Naive thymus-derived CD8-positive, alpha-beta T cell (primary cell): ENCODE measurements around the gene DOK3. TPM values are rescaled to one million over a fixed set of nuclear protein-coding genes. Genes with fewer than 3 reads are reported as not detected.
A peak's percentile ranks its signal among the peaks of the same experiment; 100 is the strongest.
"Not testable (repeated sequence)": the region's sequence is repeated elsewhere in the genome, so short reads cannot be mapped to it uniquely, and the experiment has no call there.

ENCODE experiments used
- ATAC-seq, 2 donors: fragments of 150-1000 bp; cut with Tn5 transposase in 1 of 2; sonication (Bioruptor Pico), chemical (Tn5 transposase) in 1 of 2; 1 replicate in 1 of 2; 2 replicates in 1 of 2; pipeline ENCODE4 v1.10.0; 2021; ENCODE audit warnings: mild to moderate bottlenecking in 2 of 2, moderate library complexity in 2 of 2
- POLR2A ChIA-PET: fragments of 350-600 bp; sonication (Branson Sonifier 250); formaldehyde crosslinking; loops from one replicate; lab custom pipeline; 2021; ENCODE audit warnings: antibody characterized with exemption; lab: Charles Lee
- DNase-seq, 10 donors: peaks; one replicate each; pipeline versions ENCODE4 v3.0.0 to v3.0.0-alpha.2; 2020 to 2022
- H3K27ac Mint-ChIP-seq, 10 donors: one replicate each; pipeline ENCODE4 v1.8.0; 2020 to 2022; ENCODE audit warnings: mild to moderate bottlenecking in 10 of 10, mixed read lengths in 10 of 10, moderate library complexity in 4 of 10, inconsistent platforms in 1 of 10
- H3K27me3 Mint-ChIP-seq, 5 donors: one replicate each; pipeline ENCODE4 v1.8.0; 2021 to 2022; ENCODE audit warnings: mixed read lengths in 5 of 5
- H3K36me3 Mint-ChIP-seq, 3 donors: one replicate each; pipeline ENCODE4 v1.8.0; 2020 to 2022; ENCODE audit warnings: mixed read lengths in 3 of 3, mild to moderate bottlenecking in 2 of 3, inconsistent platforms in 1 of 3
- H3K4me1 Mint-ChIP-seq, 4 donors: one replicate each; pipeline ENCODE4 v1.8.0; 2021 to 2022; ENCODE audit warnings: mixed read lengths in 4 of 4
- H3K4me3 Mint-ChIP-seq, 10 donors: one replicate each; pipeline ENCODE4 v1.8.0; 2020 to 2022; ENCODE audit warnings: mild to moderate bottlenecking in 10 of 10, mixed read lengths in 10 of 10, moderate library complexity in 6 of 10, inconsistent platforms in 1 of 10
- H3K9me3 Mint-ChIP-seq, 9 donors: one replicate each; pipeline ENCODE4 v1.8.0; 2020 to 2022; ENCODE audit warnings: mixed read lengths in 9 of 9, mild to moderate bottlenecking in 3 of 9, inconsistent platforms in 1 of 9, moderate library complexity in 1 of 9
- polyA plus RNA-seq, 3 donors: library from polyadenylated mRNA; unstranded; fragments of 300-500 nt; fragmentation: Illumina TruSeq; gene quantifications; one replicate each; pipeline ENCODE4 v1.2.3, GENCODE V29; 2021
- total RNA-seq, 8 experiments: library from RNA in 2 of 8; stranded (reverse) in 2 of 8; gene quantifications; one replicate each; pipeline ENCODE4 v1.2.3 and lab custom pipeline; 2021 to 2026

Gene DOK3
- total and polyA plus RNA-seq, 5 experiments from 2014 or later = 0.22 to 3.8 (median 3.7) TPM; not detected in 2

DNA sequence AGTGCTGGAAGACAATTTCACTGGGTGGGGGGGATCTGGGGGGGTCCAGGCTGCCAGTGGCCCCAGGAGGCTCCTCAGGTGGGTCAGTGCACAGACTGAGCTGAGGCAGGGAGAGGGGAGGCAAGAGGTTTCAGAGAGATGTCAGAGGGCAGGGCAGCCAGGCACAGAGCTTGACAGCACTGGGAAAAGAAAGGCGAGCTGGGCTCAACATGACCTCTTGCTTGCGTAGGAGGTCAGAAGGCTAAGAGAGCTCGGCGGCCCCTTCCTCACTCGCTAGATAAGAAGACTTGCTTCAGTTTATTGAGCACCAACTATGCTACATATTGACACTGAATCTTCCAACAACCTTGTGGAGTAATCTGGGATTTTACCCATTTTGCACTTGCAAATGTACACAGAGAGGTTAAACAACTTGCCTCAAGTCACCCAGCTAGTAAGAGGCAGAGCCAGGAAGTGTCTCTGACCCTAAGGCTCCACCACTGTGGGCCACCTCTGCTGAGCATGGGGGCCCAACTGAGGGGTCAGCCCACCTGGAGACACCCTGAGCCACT is 15.8 kb downstream of the DOK3 start:
- DNase-seq (no peak), ATAC-seq (no peak)
- Mint-ChIP-seq H3K9me3 (no peaks in the 10 kb centered on the region), H3K27ac (peak overlapping the region in 5 of 10 donors; percentile 6 to 74 (median 47)), H3K4me1 (peaks cover 13 to 38% (median 34%) of the 10 kb centered on the region in 4 donors), H3K27me3 (peaks cover 0 to 2% (median 0%) of the 10 kb centered on the region in 5 donors), H3K36me3 (peaks cover 0 to 26% (median 0%) of the 10 kb centered on the region in 3 donors), H3K4me3 (no peak overlapping the region)
- POLR2A ChIA-PET = interaction anchor here (0.8 to 6.0 kb wide), 2 partner anchors 22 to 38 kb away, joined by 4 to 36 read pairs; partner anchors contain the start of gene DBN1

DNA sequence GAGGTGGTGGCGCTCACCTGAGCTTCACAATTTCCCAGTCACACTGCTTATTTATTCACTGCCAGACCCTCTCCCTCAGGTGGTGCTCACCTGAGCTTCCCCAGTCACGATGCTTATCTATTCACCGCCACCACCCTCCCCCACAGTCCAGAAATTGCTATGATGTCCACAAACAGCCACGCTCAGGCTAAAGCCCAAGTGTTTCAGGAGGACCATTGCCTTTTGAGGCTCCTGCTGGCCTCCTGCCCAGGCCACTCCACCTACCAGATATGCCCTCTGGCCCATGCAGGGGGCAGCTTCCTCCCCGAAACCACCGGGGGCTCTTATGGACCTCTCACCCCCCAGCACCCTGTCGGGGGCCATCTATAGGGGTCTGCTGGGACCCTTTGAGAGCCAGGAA is 16.8 kb downstream of the DOK3 start:
- POLR2A ChIA-PET = interaction anchor here (0.7 to 1.4 kb wide), 4 partner anchors 13 to 38 kb away, joined by 3 to 4 read pairs (median 3); no protein-coding TSS in a partner anchor
- H3K27ac Mint-ChIP-seq = peak overlapping the region in 2 of 10 donors; percentile 37 to 50

DNA sequence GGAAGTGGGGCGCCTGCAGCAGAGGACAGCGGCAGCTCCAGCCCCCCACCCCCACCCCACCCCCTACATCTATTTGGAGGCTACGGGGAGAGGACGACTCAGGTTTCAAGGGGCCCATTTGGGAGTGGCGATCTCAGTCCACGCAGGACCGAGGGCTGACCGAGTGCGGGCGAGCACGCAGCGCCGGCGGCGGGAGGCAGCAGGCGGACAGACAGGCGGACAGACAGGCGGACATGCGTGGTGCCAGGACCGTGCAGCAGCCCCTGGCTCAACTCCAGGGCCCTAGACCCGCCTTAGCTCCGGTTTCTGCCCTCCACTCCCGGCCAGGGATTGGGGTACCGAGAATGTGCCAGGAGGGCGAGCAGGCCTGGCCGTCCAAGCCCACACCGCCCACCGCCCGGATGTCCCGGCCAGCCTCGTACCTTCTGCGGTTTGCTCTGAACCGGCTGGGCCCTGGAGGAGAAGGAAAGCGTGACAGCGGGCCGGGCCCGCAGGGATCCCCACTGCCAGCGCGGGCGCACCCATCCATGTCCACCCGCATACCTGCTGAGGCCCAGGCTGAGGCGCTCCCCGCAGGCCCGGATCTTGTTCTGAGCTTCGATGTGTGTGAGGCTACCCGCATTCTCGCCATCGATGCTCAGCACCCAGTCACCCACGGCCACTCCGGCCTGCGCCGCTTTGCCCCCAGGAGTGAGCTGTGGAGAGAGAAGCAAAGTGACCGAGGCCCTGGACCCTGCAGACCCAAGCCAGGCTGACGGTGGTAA is 17.5 kb downstream of the DOK3 start:
- H3K27ac Mint-ChIP-seq = peak overlapping the region in 1 of 10 donors; percentile 50
- POLR2A ChIA-PET = interaction anchor here (0.7 to 1.4 kb wide), 4 partner anchors 13 to 37 kb away, joined by 3 to 4 read pairs (median 3); no protein-coding TSS in a partner anchor
- H3K4me3 Mint-ChIP-seq = no peak overlapping the region
- peaks cover 7 to 26% (median 22%) of the 10 kb centered on the region in 4 donors for H3K4me1 Mint-ChIP-seq
- no peaks in the 10 kb centered on the region for H3K9me3 Mint-ChIP-seq
- DNase-seq (no peak), ATAC-seq (no peak)
- H3K36me3 Mint-ChIP-seq = peaks cover 0 to 31% (median 3%) of the 10 kb centered on the region in 3 donors
- H3K27me3 Mint-ChIP-seq = no peaks in the 10 kb centered on the region

More for the DNA sequence above, 16.8 kb downstream of the DOK3 start:
- peaks cover 0 to 27% (median 0%) of the 10 kb centered on the region in 3 donors for H3K36me3 Mint-ChIP-seq
- peaks cover 7 to 30% (median 24%) of the 10 kb centered on the region in 4 donors for H3K4me1 Mint-ChIP-seq
- no peak for DNase-seq
- no peak overlapping the region for H3K4me3 Mint-ChIP-seq
- no peak for ATAC-seq
- no peaks in the 10 kb centered on the region for H3K9me3 Mint-ChIP-seq
- H3K27me3 Mint-ChIP-seq = no peaks in the 10 kb centered on the region

DNA sequence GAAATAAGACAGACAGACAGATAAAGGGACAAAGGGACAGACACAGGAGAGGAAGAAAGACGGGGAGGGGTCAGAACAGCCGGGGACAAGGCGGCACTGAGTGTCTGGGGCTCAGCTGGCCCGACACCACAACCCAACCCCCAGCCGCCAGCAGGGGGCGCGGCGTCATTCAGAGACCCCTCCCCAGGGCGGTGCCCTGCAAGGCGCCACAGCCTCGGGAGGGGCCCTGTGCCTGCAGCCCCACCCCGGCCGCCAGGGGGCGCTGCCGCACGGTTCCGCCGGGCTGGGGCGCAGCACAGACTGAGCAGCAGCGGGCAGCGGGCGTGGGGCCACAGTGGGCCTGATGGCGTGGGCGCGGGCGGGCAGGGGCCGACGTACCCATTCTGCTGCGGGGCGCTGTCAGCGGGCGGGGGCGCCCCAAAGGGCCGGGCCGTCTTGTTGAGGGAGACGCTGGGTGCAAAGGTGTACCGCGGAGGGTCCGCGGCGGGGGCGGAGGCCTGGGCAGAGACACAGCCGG is 18.1 kb downstream of the DOK3 start:
- no peak overlapping the region for H3K4me3 Mint-ChIP-seq
- peak in 1 of 2 donors; percentile 66 for ATAC-seq
- POLR2A ChIA-PET = no interaction called here

DNA sequence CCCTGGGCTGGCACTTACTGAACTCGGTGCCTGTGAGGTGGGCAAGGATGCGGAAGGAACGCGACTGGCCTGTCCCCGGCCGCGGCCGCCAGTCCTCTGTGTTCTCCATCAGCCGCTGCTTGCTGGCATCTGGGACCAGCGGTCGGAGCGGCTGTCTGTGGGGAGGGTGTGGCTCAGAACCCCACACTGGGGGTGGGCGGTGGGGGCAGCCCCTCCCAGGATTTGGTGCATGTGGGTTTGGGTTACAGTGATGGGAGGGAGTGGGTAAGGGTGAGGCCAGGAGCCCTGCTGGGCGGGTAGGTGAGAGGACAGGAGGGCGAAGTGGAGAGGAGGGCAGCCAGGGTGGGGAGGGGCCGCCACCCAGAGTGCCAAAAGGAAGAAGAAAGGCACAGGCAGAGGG is 18.6 kb downstream of the DOK3 start:
- no peak for ATAC-seq
- no peak for DNase-seq
- Mint-ChIP-seq H3K36me3 (peaks cover 0 to 33% (median 4%) of the 10 kb centered on the region in 3 donors), H3K9me3 (no peaks in the 10 kb centered on the region), H3K4me1 (peaks cover 4 to 22% (median 16%) of the 10 kb centered on the region in 4 donors), H3K27me3 (no peaks in the 10 kb centered on the region), H3K4me3 (no peak overlapping the region), H3K27ac (peak overlapping the region in 1 of 10 donors; percentile 87)
- POLR2A ChIA-PET = no interaction called here

More for the DNA sequence above, 18.1 kb downstream of the DOK3 start:
- Mint-ChIP-seq H3K36me3 (peaks cover 0 to 33% (median 4%) of the 10 kb centered on the region in 3 donors), H3K27ac (no peak overlapping the region), H3K27me3 (no peaks in the 10 kb centered on the region), H3K4me1 (peaks cover 7 to 26% (median 21%) of the 10 kb centered on the region in 4 donors), H3K9me3 (no peaks in the 10 kb centered on the region)
- DNase-seq = peak in 1 of 10 donors; percentile 31

DNA sequence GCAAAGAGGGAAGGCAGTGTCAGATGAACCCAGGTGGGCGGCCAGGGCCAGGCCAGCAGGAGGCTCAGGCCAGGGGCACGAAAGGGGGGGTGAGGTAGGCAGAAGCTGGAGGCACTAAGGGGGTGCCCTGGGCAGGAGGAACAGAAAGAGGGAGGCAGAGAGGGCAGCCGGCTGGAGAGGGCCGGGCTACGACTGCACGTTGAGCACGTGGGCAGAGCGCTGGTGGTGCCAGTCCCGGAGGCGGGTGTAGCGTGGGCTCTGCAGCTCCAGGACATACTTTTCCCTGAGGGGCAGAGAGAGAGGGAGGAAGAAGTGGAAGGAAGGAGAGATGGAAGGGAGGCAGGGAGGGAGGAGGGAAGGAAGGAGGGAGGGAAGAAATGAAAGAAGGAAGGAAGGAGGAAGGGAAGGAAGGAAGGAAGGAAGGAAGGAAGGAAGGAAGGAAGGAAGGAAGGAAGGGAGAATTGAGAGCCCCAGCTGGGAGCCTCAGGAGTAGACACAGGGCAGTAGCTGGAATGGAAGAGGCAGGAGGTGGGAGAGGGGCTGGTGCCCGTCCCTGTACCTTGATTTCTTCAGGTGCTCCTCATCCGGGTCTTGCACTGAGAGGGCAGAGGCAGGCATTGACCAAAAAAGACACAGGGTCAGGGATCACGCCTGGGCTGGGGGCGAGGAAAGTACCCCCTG is 19.2 kb downstream of the DOK3 start:
- peaks cover 4 to 18% (median 11%) of the 10 kb centered on the region in 4 donors for H3K4me1 Mint-ChIP-seq
- POLR2A ChIA-PET = interaction anchor here (0.8 kb wide), 1 partner anchor 16 kb away, joined by 6 read pairs; no protein-coding TSS in a partner anchor
- DNase-seq = no peak
- H3K27ac Mint-ChIP-seq = peak overlapping the region in 1 of 10 donors; percentile 87
- H3K9me3 Mint-ChIP-seq = no peaks in the 10 kb centered on the region
- H3K4me3 Mint-ChIP-seq = no peak overlapping the region
- no peaks in the 10 kb centered on the region for H3K27me3 Mint-ChIP-seq
- peaks cover 0 to 37% (median 4%) of the 10 kb centered on the region in 3 donors for H3K36me3 Mint-ChIP-seq
- no peak for ATAC-seq

DNA sequence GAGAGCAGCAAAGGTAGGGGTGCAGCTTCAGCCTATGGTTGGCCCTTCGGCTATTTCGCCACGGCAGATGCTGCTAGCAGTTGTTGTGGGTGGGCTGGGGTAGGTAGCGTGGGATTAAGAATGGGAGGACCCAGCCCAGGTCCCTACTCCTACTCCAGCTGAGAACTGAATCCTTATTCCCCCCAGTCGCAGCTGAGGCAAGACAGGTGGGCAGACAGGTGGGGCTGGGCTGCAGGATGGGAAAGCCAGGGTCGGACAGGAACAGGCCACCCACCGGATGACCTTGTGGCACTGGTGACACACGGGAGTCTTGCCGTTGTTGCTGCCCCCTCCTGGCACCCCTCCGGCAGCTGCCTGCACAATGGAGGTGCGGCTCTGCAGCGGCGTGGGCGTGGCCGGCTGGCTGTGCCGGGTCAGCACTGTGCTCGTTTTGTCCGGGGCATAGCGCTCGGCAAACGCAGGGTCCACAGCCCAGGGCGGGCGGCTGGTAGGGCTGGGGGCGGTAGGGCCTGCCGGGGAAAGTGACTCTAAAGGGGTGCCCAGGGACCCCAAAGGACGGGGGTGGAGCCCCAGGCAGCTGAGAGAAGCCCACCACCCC is 20.4 kb downstream of the DOK3 start:
- Mint-ChIP-seq H3K27ac (no peak overlapping the region), H3K9me3 (no peaks in the 10 kb centered on the region), H3K4me1 (peaks cover 6 to 10% (median 9%) of the 10 kb centered on the region in 4 donors), H3K27me3 (no peaks in the 10 kb centered on the region), H3K4me3 (no peak overlapping the region), H3K36me3 (peaks cover 0 to 40% (median 4%) of the 10 kb centered on the region in 3 donors)
- POLR2A ChIA-PET = interaction anchor here (0.7 to 2.0 kb wide), 4 partner anchors 8 to 132 kb away, joined by 3 to 7 read pairs (median 5); partner anchors contain the start of gene PDLIM7
- ATAC-seq (no peak), DNase-seq (no peak)

DNA sequence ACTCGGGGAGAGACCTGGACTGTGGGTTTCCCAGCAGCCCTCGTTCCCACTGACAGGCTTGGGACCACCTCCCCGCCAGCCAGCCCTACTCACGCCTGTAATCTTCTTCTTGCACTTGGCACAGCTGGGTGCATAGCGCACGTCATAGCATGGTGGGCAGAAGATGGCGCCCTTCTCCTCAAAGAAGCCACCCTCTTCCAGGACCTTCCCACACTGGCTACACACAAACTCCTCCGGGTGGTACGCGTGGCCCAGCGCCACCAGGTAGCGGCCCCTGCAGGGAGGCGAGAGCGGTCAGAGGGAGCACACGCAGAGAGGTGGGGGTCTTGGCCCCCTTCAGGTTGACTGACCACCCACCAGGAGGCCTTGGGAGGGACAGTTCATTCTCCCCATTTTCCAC is 21.7 kb downstream of the DOK3 start:
- no peaks in the 10 kb centered on the region for H3K27me3 Mint-ChIP-seq
- POLR2A ChIA-PET = interaction anchor here (0.7 to 2.0 kb wide), 2 partner anchors 9 to 13 kb away, joined by 3 to 7 read pairs; no protein-coding TSS in a partner anchor
- peak overlapping the region in 1 of 10 donors; percentile 21 for H3K27ac Mint-ChIP-seq
- H3K9me3 Mint-ChIP-seq = no peaks in the 10 kb centered on the region
- DNase-seq (no peak), ATAC-seq (no peak)
- no peak overlapping the region for H3K4me3 Mint-ChIP-seq
- H3K4me1 Mint-ChIP-seq = peaks cover 0 to 6% (median 3%) of the 10 kb centered on the region in 4 donors
- peaks cover 0 to 38% (median 6%) of the 10 kb centered on the region in 3 donors for H3K36me3 Mint-ChIP-seq

DNA sequence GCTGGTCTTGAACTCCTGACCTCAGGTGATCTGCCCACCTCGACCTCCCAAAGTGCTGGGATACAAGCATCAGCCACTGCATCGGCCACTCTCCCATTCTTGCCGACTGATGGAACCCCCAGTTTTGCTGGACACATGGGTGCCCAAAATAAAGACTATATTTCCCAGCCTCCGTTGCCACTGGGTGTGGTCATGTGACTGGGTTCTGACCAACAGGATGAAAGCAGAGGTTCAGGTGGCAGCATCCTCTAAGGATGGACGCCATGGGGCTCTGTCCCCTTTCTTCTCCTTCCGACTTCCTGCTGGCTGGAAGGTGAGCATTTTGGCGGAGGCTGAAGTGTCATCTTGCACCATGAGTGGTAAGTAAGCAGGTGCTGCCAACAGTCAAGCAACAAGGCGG is 22.5 kb downstream of the DOK3 start:
- Mint-ChIP-seq H3K27me3 (no peaks in the 10 kb centered on the region), H3K4me3 (no peak overlapping the region), H3K36me3 (peaks cover 0 to 32% (median 6%) of the 10 kb centered on the region in 3 donors), H3K9me3 (no peaks in the 10 kb centered on the region), H3K4me1 (peaks cover 0 to 6% (median 2%) of the 10 kb centered on the region in 4 donors), H3K27ac (no peak overlapping the region)
- ATAC-seq (no peak), DNase-seq (no peak)
- POLR2A ChIA-PET = no interaction called here

DNA sequence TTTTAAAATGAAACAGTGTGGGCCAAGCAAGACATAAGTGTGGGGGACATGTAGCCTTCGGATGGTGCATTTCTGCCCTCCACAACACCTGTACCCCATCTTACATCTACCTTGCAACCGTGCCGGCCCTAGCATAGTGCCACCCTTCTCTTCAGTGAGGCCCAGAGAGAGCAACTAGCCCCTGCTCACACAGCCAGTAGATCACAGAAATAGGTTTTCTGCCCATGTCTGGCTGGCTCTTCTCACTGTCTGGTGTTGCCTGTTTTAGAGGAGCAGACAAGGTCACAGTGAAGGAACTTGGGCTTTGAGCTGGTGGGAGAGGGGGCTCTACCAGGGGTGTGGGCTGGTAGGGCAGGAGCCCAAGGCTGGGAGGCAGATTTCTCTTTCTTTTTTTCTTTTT is 23.4 kb downstream of the DOK3 start:
- ATAC-seq = no peak
- H3K4me1 Mint-ChIP-seq = peaks cover 0 to 6% (median 2%) of the 10 kb centered on the region in 4 donors
- POLR2A ChIA-PET = interaction anchor here (0.5 to 0.7 kb wide), 2 partner anchors 11 to 40 kb away, joined by 3 to 13 read pairs; no protein-coding TSS in a partner anchor
- DNase-seq = no peak
- H3K9me3 Mint-ChIP-seq = no peaks in the 10 kb centered on the region
- no peaks in the 10 kb centered on the region for H3K27me3 Mint-ChIP-seq
- H3K36me3 Mint-ChIP-seq = peaks cover 0 to 29% (median 6%) of the 10 kb centered on the region in 3 donors
- H3K4me3 Mint-ChIP-seq = no peak overlapping the region
- peak overlapping the region in 1 of 10 donors; percentile 11 for H3K27ac Mint-ChIP-seq

DNA sequence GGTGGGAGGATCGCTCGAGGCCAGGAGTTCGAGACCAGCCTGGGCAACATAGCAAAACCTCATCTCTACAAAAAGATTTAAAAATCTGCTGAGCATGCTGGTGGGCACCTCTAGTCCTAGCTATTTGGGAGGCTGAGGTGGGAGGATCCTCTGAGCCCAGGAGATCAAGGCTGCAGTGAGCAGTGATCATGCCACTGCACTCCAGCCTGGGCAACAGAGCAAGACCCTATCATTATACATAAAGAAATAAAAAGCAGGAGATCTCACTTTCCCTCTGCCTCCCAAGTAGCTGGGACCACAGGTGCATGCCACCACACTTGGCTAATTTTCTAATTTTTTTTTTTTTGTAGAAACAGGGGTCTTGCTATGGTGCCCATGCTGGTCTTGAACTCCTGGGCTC is 23.9 kb downstream of the DOK3 start:
- not testable (repeated sequence) for H3K27ac Mint-ChIP-seq, H3K4me3 Mint-ChIP-seq, H3K4me1 Mint-ChIP-seq, H3K27me3 Mint-ChIP-seq, ATAC-seq, H3K9me3 Mint-ChIP-seq, DNase-seq
- POLR2A ChIA-PET = interaction anchor here (0.5 kb wide), 1 partner anchor 40 kb away, joined by 3 read pairs; no protein-coding TSS in a partner anchor
- H3K36me3 Mint-ChIP-seq = peaks cover 0 to 26% (median 6%) of the 10 kb centered on the region in 3 donors
